Tibial artery (tissue), 4 donors: ENCODE measurements around the gene ZCCHC12.
"Not testable (repeated sequence)": the region's sequence is repeated elsewhere in the genome, so short reads cannot be mapped to it uniquely, and the experiment has no call there.

ENCODE experiments used
- DNase-seq, 2 donors: peaks; one replicate each; pipeline ENCODE4 v3.0.0-alpha.2; 2019
- H3K27ac ChIP-seq, 2 donors: fragments of 200-600 bp; sonication (generic) in 1 of 2; 1 replicate in 1 of 2; 2 replicates in 1 of 2; pipeline ENCODE4 v1.5.1; 2018 to 2019; ENCODE audit warnings: mild to moderate bottlenecking in 1 of 2
- H3K27me3 ChIP-seq, 2 donors: fragments of 200-600 bp; sonication (generic) in 1 of 2; one replicate each; pipeline versions ENCODE4 v1.5.1 to v1.6.0; 2016 to 2019
- H3K36me3 ChIP-seq, 3 donors: fragments of 200-600 bp; sonication (generic) in 2 of 3; one replicate each; pipeline ENCODE4 v1.5.1; 2016 to 2019; ENCODE audit warnings: mild to moderate bottlenecking in 2 of 3
- H3K4me1 ChIP-seq, 4 donors: fragments of 200-600 bp; sonication (generic) in 2 of 4; 1 replicate in 3 of 4; 2 replicates in 1 of 4; pipeline ENCODE4 v1.5.1; 2016 to 2019
- H3K4me3 ChIP-seq, 2 donors: fragments of 200-600 bp; sonication (generic) in 1 of 2; 1 replicate in 1 of 2; 2 replicates in 1 of 2; pipeline ENCODE4 v1.5.1; 2018 to 2019; ENCODE audit warnings: mild to moderate bottlenecking in 2 of 2
- H3K9me3 ChIP-seq, 3 donors: fragments of 200-600 bp; sonication (generic) in 1 of 3; one replicate each; pipeline ENCODE4 v1.5.1; 2016 to 2019
- intact Hi-C: fragments of 100-400 bp; cut with DNase I; formaldehyde crosslinking; loops from one replicate; pipeline ENCODE4 v1.15.0; 2023; ENCODE audit warnings: low total_unique reads
- TF ChIP-seq, protein P1 (sequence below), 2 experiments: fragments of 200-600 bp in 1 of 2; fragments of 450-650 bp in 1 of 2; IDR thresholded peaks; one replicate each; pipeline ENCODE4 v1.5.1; 2017 to 2019; ENCODE audit warnings: antibody characterized with exemption in 2 of 2, mild to moderate bottlenecking in 1 of 2, moderate library complexity in 1 of 2

The ZCCHC12 gene

DNA sequence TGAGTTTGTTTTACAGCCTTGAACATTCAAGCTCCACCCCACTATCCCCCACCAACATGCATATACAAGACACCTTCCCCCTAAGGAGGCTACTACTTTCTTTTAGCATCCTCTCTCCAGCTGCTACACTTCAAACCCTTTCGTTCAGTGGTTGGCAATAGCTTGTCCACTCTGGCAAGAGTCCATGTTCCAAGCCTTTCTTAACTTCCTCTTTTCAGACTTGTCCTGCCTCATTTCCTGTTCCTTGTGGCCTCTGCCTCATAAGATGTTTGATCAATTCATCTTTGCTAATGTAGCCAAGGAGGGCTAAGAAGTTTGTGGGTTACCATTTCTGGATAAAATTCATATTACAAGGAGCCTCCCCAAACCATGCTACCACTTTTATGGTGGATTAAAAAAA lies 20.8 kb upstream of the ZCCHC12 start:
- Histone ChIP-seq H3K4me3 (no peak overlapping the region), H3K9me3 (no peaks in the 10 kb centered on the region), H3K4me1 (peaks cover 0 to 3% (median 1%) of the 10 kb centered on the region in 4 donors), H3K27ac (no peak overlapping the region), H3K27me3 (no peaks in the 10 kb centered on the region), H3K36me3 (no peaks in the 10 kb centered on the region)
- TF ChIP-seq, protein P1, sequence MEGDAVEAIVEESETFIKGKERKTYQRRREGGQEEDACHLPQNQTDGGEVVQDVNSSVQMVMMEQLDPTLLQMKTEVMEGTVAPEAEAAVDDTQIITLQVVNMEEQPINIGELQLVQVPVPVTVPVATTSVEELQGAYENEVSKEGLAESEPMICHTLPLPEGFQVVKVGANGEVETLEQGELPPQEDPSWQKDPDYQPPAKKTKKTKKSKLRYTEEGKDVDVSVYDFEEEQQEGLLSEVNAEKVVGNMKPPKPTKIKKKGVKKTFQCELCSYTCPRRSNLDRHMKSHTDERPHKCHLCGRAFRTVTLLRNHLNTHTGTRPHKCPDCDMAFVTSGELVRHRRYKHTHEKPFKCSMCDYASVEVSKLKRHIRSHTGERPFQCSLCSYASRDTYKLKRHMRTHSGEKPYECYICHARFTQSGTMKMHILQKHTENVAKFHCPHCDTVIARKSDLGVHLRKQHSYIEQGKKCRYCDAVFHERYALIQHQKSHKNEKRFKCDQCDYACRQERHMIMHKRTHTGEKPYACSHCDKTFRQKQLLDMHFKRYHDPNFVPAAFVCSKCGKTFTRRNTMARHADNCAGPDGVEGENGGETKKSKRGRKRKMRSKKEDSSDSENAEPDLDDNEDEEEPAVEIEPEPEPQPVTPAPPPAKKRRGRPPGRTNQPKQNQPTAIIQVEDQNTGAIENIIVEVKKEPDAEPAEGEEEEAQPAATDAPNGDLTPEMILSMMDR (IDR thresholded peaks at IDR 0.05) = no peak
- intact Hi-C loops = loop anchor here (5.0 to 10.0 kb wide), 2 partner anchors 151 to 198 kb away; no protein-coding TSS in a partner anchor
- no peak for DNase-seq

DNA sequence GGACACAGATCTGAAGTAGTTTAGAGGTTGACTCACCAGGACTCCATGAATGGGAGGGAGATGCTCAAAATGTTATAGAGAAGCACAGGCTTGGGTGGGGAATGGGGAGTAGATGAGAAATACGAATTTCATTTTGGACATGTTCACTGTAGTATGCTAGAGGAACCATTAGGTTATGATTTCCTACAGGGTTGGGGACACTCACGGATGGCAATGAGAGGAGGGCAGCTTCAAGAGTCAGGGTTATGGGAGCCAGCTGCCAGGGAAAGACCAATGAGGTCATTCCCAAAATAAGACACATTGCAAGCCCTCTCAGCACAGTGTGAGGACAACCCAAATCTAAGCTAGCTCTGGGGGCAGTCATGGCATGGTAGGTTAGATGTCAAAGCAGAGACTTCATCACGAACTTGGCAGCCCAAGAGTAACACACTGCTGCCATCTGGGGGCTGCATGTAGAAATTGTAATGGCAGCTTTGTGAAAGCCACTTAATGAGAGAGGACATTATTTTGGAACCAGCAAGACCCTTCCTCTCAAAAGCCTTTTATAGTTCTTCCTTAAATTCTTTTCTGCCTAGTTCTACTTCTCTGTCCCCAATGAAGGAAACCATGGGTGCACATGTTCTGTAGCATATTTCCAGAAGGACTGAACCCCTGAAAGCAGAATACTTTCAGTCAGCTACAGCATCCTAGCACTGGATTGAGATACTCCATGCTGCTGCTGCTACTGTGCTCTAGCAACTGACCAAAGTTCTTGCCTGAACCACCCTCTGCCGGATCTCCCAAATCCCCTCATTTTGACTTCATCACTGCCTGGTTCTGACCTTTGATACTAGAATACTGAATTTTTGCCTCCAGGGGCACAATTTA lies 16.2 kb upstream of the ZCCHC12 start:
- Histone ChIP-seq H3K4me1 (peaks cover 0 to 3% (median 1%) of the 10 kb centered on the region in 4 donors), H3K9me3 (no peaks in the 10 kb centered on the region), H3K36me3 (no peaks in the 10 kb centered on the region), H3K27ac (no peak overlapping the region), H3K27me3 (no peaks in the 10 kb centered on the region), H3K4me3 (no peak overlapping the region)
- TF ChIP-seq, protein P1 (IDR thresholded peaks at IDR 0.05) = peak; percentile 62 to 67
- DNase-seq = peak in 1 of 2 donors; percentile 68
- intact Hi-C loops = loop anchor here (10.0 kb wide), 1 partner anchor 203 kb away; no protein-coding TSS in a partner anchor

DNA sequence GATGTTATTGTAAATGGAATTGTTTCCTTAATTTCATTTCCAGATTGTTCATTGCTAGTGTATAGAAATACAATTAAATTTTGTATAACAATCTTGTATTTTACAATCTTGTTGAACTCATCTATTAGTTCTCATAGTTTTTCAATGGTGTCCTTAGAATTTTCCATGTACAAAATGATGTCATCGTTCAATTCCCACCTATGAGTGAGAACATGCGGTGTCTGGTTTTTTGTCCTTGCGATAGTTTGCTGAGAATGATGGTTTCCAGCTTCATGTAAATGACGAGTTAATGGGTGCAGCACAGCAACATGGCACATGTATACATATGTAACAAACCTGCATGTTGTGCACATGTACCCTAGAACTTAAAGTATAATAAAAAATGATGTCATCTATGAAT lies 6.4 kb upstream of the ZCCHC12 start:
- H3K27ac ChIP-seq, intact Hi-C loops, H3K4me1 ChIP-seq, H3K9me3 ChIP-seq, H3K4me3 ChIP-seq, H3K36me3 ChIP-seq, DNase-seq, H3K27me3 ChIP-seq: not testable (repeated sequence)

DNA sequence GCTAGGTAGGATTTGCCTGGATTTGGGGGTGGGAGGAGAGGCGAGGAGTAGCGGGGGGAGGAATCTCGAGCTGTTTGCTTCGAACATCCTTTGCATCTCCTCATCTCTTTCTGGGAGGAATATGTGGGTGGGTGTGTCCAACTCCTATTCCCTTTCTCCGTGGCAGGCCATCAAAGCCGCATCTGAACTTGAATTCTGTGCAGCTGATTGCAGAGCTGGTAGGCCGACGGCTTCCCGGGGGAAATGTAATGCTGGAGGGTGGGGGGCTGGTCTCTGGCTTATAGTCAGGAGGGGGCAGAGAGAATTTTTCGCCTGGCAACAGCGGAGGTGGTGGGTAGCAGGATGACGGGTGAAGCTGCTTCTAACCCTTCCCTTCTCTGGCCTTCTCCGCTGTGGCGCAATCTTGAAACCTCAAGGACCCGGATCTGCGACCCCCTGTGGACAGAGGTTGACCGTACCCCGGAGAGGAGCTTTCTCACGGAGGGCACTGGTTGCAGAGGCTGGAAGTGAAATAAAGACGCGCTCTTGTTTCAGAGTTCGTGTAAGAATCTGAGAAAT lies 628 bp downstream of the ZCCHC12 start:
- no peaks in the 10 kb centered on the region for H3K36me3 ChIP-seq
- intact Hi-C loops = no loop called here
- TF ChIP-seq, protein P1 (IDR thresholded peaks at IDR 0.05) = no peak
- peaks cover 0 to 7% (median 6%) of the 10 kb centered on the region in 3 donors for H3K9me3 ChIP-seq
- H3K4me3 ChIP-seq = peak overlapping the region; percentile 33 to 49
- DNase-seq = no peak
- no peak overlapping the region for H3K27ac ChIP-seq
- H3K27me3 ChIP-seq = peaks cover 0 to 17% of the 10 kb centered on the region in 2 donors
- H3K4me1 ChIP-seq = peaks cover 0 to 24% (median 15%) of the 10 kb centered on the region in 4 donors

DNA sequence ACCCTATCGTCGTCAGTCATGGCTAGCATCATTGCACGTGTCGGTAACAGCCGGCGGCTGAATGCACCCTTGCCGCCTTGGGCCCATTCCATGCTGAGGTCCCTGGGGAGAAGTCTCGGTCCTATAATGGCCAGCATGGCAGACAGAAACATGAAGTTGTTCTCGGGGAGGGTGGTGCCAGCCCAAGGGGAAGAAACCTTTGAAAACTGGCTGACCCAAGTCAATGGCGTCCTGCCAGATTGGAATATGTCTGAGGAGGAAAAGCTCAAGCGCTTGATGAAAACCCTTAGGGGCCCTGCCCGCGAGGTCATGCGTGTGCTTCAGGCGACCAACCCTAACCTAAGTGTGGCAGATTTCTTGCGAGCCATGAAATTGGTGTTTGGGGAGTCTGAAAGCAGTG lies 1.6 kb downstream of the ZCCHC12 start:
- intact Hi-C loops = no loop called here
- Histone ChIP-seq H3K27ac (no peak overlapping the region), H3K4me3 (no peak overlapping the region), H3K4me1 (peaks cover 0 to 24% (median 15%) of the 10 kb centered on the region in 4 donors), H3K36me3 (no peaks in the 10 kb centered on the region), H3K27me3 (peaks cover 0 to 17% of the 10 kb centered on the region in 2 donors), H3K9me3 (peaks cover 0 to 7% (median 6%) of the 10 kb centered on the region in 3 donors)
- TF ChIP-seq, protein P1 (IDR thresholded peaks at IDR 0.05) = no peak
- peak in 1 of 2 donors; percentile 23 for DNase-seq
